K562 (cell line): ENCODE results near the gene CDC6. TPM values are rescaled to one million over a fixed set of nuclear protein-coding genes. Genes with fewer than 3 reads are reported as not detected.
A peak's percentile ranks its signal among the peaks of the same experiment; 100 is the strongest.

Experiments
- ATF7 ChIP-seq: fragments of 450-650 bp; IDR thresholded peaks from 2 replicates; pipeline ENCODE4 v1.7.1; 2014; ENCODE audit warnings: mild to moderate bottlenecking, moderate library complexity
- FOSL1 ChIP-seq: fragments of 200-800 bp; sonication (Bioruptor generic); conservative IDR thresholded peaks from 2 replicates; pipeline ENCODE4 v1.6.1; 2016; ENCODE audit warnings: missing genetic modification characterization, missing compliant biosample characterization
- TAF1 ChIP-seq: IDR thresholded peaks from 2 replicates; pipeline ENCODE4 v1.6.1; 2011; ENCODE audit warnings: mild to moderate bottlenecking, low read length, moderate library complexity; ENCODE audit not compliant: insufficient read depth, control insufficient read depth, severe bottlenecking; ENCODE audit errors: extremely low read depth
- TOE1 ChIP-seq, 2 experiments: fragments of 450-650 bp in 1 of 2; sonication (generic) in 1 of 2; formaldehyde crosslinking in 1 of 2; IDR thresholded peaks; 2 replicates each; pipeline versions ENCODE4 v1.7.1 to v1.8.0; 2016 to 2022; ENCODE audit warnings: borderline replicate concordance in 2 of 2, mild to moderate bottlenecking in 2 of 2, antibody characterized with exemption in 1 of 2, inconsistent platforms in 1 of 2, low read depth in 1 of 2, missing genetic modification reagents in 1 of 2, moderate library complexity in 1 of 2
- ZNF407 ChIP-seq: fragments of 450-650 bp; IDR thresholded peaks from 2 replicates; pipeline ENCODE4 v1.6.1; 2016; ENCODE audit warnings: low read depth
- polyA plus RNA-seq, 8 experiments: library from polyadenylated mRNA; depleted of rRNA in 4 of 8; stranded (reverse) in 5 of 8; unstranded in 3 of 8; fragments of >200 nt; fragmentation: Nextera tagmentation in 2 of 8; fragmentation: Illumina TruSeq in 1 of 8; extraction: Ambion mirVana in 2 of 8; extraction: Trizol in 1 of 8; gene quantifications; 2 replicates each; pipeline versions ENCODE4 v1.2.1 to v1.2.3, GENCODE V29; 2011 to 2014; ENCODE audit warnings: inconsistent platforms in 1 of 8, missing spikeins in 1 of 8
- total RNA-seq, 7 experiments: library from RNA; depleted of rRNA in 6 of 7; stranded (reverse); fragments of >200 nt in 6 of 7; fragmentation: Illumina TruSeq in 2 of 7; extraction: Trizol in 2 of 7; gene quantifications; 2 replicates each; pipeline versions ENCODE4 v1.2.1 to v1.2.3, GENCODE V29; 2011 to 2021; ENCODE audit warnings: low replicate concordance in 1 of 7

The CDC6 gene
- total and polyA plus RNA-seq, 9 of the 15 experiments (the other 6 are each of a cell fraction or from before 2014, with no cell fraction given) = 29.6 to 141 (median 106) TPM

GRCh38 chr17:40317880-40318829 lies 30.5 kb downstream of the CDC6 start (continued):
- TF ChIP-seq TAF1 (peak; percentile 56), TOE1 (IDR thresholded peaks at IDR 0.05; ENCODE audit: borderline replicate concordance) (peak; percentile 83; the same call in 1 of the 2 replicates), TOE1 (CRISPR knock-in tag; IDR thresholded peaks at IDR 0.05; ENCODE audit: borderline replicate concordance, low read depth) (no peak), ATF7 (peak; percentile 54; the same call in 1 of the 2 replicates), FOSL1 (tag) (no peak), ZNF407 (no peak)
